ENCODE measurements around the gene ZIC5. TPM values are rescaled to one million over a fixed set of nuclear protein-coding genes. Genes with fewer than 3 reads are reported as not detected.
A peak's percentile ranks its signal among the peaks of the same experiment; 100 is the strongest.

ZIC5 gene
- total and polyA plus RNA-seq, 8 donors = not detected

- Histone ChIP-seq H3K9me3 (peaks cover 0 to 23% (median 8%) of the 10 kb centered on the region in 4 donors), H3K4me1 (peaks cover 7 to 40% (median 25%) of the 10 kb centered on the region in 4 donors), H3K27ac (no peak overlapping the region), H3K36me3 (no peaks in the 10 kb centered on the region), H3K4me3 (no peak overlapping the region), H3K27me3 (peaks cover 71 to 100% (median 100%) of the 10 kb centered on the region in 3 donors)
- peak in 1 of 2 donors; percentile 5 for DNase-seq
- no peak for TF ChIP-seq POLR2A (IDR thresholded peaks at IDR 0.05)
- TF ChIP-seq POLR2AphosphoS5 (IDR thresholded peaks at IDR 0.05) = no peak
- no peak for TF ChIP-seq CTCF (IDR thresholded peaks at IDR 0.05)
- TF ChIP-seq EP300 (IDR thresholded peaks at IDR 0.05) = no peak
- intact Hi-C loops (cut with DNase I; ENCODE audit: low total_unique reads) = no loop called here
- 7 to 13% (median 10%) methylated on average over 29 to 35 of the region's 35 CpGs for WGBS, 5 donors
Observed at GRCh38 chr13:99991013-99991827, 19.7 kb upstream of the ZIC5 start.

GRCh38 chr13:99990126-99990977 lies 18.8 kb upstream of the ZIC5 start:
- 9 to 18% (median 9%) methylated on average over 36 to 42 of the region's 42 CpGs for WGBS, 5 donors
- no peak overlapping the region for H3K27ac ChIP-seq
- peaks cover 0 to 20% (median 2%) of the 10 kb centered on the region in 4 donors for H3K9me3 ChIP-seq
- peaks cover 67 to 100% (median 99%) of the 10 kb centered on the region in 3 donors for H3K27me3 ChIP-seq
- peak in 1 of 2 donors; percentile 16 for DNase-seq
- TF ChIP-seq EP300 (IDR thresholded peaks at IDR 0.05) = no peak
- no peak for TF ChIP-seq POLR2AphosphoS5 (IDR thresholded peaks at IDR 0.05)
- no peak for TF ChIP-seq POLR2A (IDR thresholded peaks at IDR 0.05)
- TF ChIP-seq CTCF (IDR thresholded peaks at IDR 0.05) = no peak
- peaks cover 7 to 35% (median 25%) of the 10 kb centered on the region in 4 donors for H3K4me1 ChIP-seq
- H3K36me3 ChIP-seq = no peaks in the 10 kb centered on the region
- no peak overlapping the region for H3K4me3 ChIP-seq
- intact Hi-C loops (cut with DNase I; ENCODE audit: low total_unique reads) = no loop called here

GRCh38 chr13:99989276-99990125 lies 17.9 kb upstream of the ZIC5 start:
- Histone ChIP-seq H3K27me3 (peaks cover 67 to 100% (median 99%) of the 10 kb centered on the region in 3 donors), H3K4me3 (no peak overlapping the region), H3K27ac (no peak overlapping the region), H3K36me3 (no peaks in the 10 kb centered on the region), H3K4me1 (peaks cover 7 to 39% (median 32%) of the 10 kb centered on the region in 4 donors), H3K9me3 (peaks cover 0 to 25% (median 0%) of the 10 kb centered on the region in 4 donors)
- 6 to 19% (median 10%) methylated on average over 30 to 42 of the region's 42 CpGs for WGBS, 5 donors
- intact Hi-C loops (cut with DNase I; ENCODE audit: low total_unique reads) = no loop called here
- DNase-seq = peak in 1 of 2 donors; percentile 13
- TF ChIP-seq CTCF (IDR thresholded peaks at IDR 0.05) (no peak), POLR2A (IDR thresholded peaks at IDR 0.05) (no peak), EP300 (IDR thresholded peaks at IDR 0.05) (no peak), POLR2AphosphoS5 (IDR thresholded peaks at IDR 0.05) (no peak)
